IMR-90 (cell line): ENCODE data around the gene RCL1. TPM values are rescaled to one million over a fixed set of nuclear protein-coding genes. Genes with fewer than 3 reads are reported as not detected.

ENCODE experiments used
- ATAC-seq: fragments of 200-7000 bp; cut with Tn5 transposase; 2 replicates; pipeline ENCODE4 v1.9.1; 2020; ENCODE audit warnings: low read depth, mild to moderate bottlenecking, moderate library complexity
- BruUV-seq: library from RNA; stranded (reverse); fragments of 400-500 nt; replicated peaks from 2 replicates; lab custom pipeline; 2021; lab: Mats Ljungman, UMichigan
- CTCF ChIA-PET: fragments of 300-600 bp; formaldehyde crosslinking; extraction: SDS; loops from one replicate; lab custom pipeline; 2021; ENCODE audit warnings: antibody characterized with exemption; lab: Yijun Ruan, JAX
- POLR2A ChIA-PET: fragments of 300-600 bp; sonication (Branson Sonifier 250); formaldehyde crosslinking; loops from one replicate; lab custom pipeline; 2022; ENCODE audit warnings: antibody characterized with exemption; ENCODE audit not compliant: unreplicated experiment; lab: Charles Lee
- DNase-seq: peaks from one replicate; pipeline ENCODE4 v3.0.0; 2013
- H2AFZ ChIP-seq: replicated peaks from 2 replicates; pipeline ENCODE3; 2013; ENCODE audit warnings: low read length, mild to moderate bottlenecking; ENCODE audit not compliant: poor library complexity
- H2AK5ac ChIP-seq: 2 replicates; pipeline ENCODE4 v1.6.1; 2013; ENCODE audit warnings: low read depth, low read length, inconsistent platforms
- H2AK9ac ChIP-seq: replicated peaks from 2 replicates; pipeline ENCODE3; 2013; ENCODE audit warnings: mild to moderate bottlenecking, low read depth, low read length, moderate library complexity; ENCODE audit not compliant: poor library complexity
- H2BK120ac ChIP-seq: 2 replicates; pipeline ENCODE4 v1.6.1; 2013; ENCODE audit warnings: low read depth, low read length, inconsistent platforms
- H2BK15ac ChIP-seq: 3 replicates; pipeline ENCODE4 v1.6.1; 2013; ENCODE audit warnings: low read depth, low read length, inconsistent platforms
- H2BK20ac ChIP-seq: 2 replicates; pipeline ENCODE4 v1.6.1; 2013; ENCODE audit warnings: low read depth, mild to moderate bottlenecking, inconsistent platforms, low read length, moderate library complexity
- H2BK5ac ChIP-seq: 2 replicates; pipeline ENCODE4 v1.6.1; 2013; ENCODE audit warnings: mild to moderate bottlenecking, low read depth, low read length, inconsistent platforms; ENCODE audit not compliant: poor library complexity, severe bottlenecking
- H3K14ac ChIP-seq: replicated peaks from 2 replicates; pipeline ENCODE4 v1.6.1; 2013; ENCODE audit warnings: low read depth, low read length, inconsistent platforms
- H3K18ac ChIP-seq: 2 replicates; pipeline ENCODE4 v1.6.1; 2013; ENCODE audit warnings: low read depth, low read length, control low read depth
- H3K23ac ChIP-seq: 2 replicates; pipeline ENCODE4 v1.6.1; 2013; ENCODE audit warnings: low read depth, low read length, inconsistent platforms
- H3K27ac ChIP-seq: 2 replicates; pipeline ENCODE4 v1.5.1; 2013; ENCODE audit warnings: mild to moderate bottlenecking, control low read depth, low read length; ENCODE audit not compliant: insufficient read depth
- H3K27me3 ChIP-seq: 2 replicates; pipeline ENCODE4 v1.6.1; 2013; ENCODE audit warnings: low read length; ENCODE audit not compliant: control insufficient read depth, insufficient read depth
- H3K36me3 ChIP-seq: 2 replicates; pipeline ENCODE4 v1.6.1; 2013; ENCODE audit warnings: low read length, mixed read lengths; ENCODE audit not compliant: control insufficient read depth, insufficient read depth
- H3K4ac ChIP-seq: 2 replicates; pipeline ENCODE4 v1.6.1; 2013; ENCODE audit warnings: low read depth, low read length, inconsistent platforms
- H3K4me1 ChIP-seq: 2 replicates; pipeline ENCODE4 v1.6.1; 2013; ENCODE audit warnings: low read length, mixed read lengths; ENCODE audit not compliant: control insufficient read depth, insufficient read depth
- H3K4me2 ChIP-seq: 2 replicates; pipeline ENCODE4 v1.6.1; 2013; ENCODE audit warnings: low read depth, mild to moderate bottlenecking, control low read depth, low read length, moderate library complexity
- H3K4me3 ChIP-seq: 2 replicates; pipeline ENCODE4 v1.5.1; 2013; ENCODE audit warnings: low read depth, mild to moderate bottlenecking, control low read depth, low read length, moderate library complexity; ENCODE audit not compliant: insufficient read depth
- H3K56ac ChIP-seq: 2 replicates; pipeline ENCODE4 v1.6.1; 2013; ENCODE audit warnings: low read length, inconsistent platforms; ENCODE audit not compliant: insufficient read depth; ENCODE audit errors: extremely low read depth
- H3K79me1 ChIP-seq, 2 experiments: 2 replicates each; pipeline ENCODE4 v1.6.1; 2013; ENCODE audit warnings: low read length in 2 of 2, inconsistent platforms in 1 of 2, low read depth in 1 of 2
- H3K9ac ChIP-seq: 2 replicates; pipeline ENCODE4 v1.6.1; 2013; ENCODE audit warnings: low read depth, low read length, control low read depth
- H3K9me1 ChIP-seq: 2 replicates; pipeline ENCODE4 v1.6.1; 2013; ENCODE audit warnings: low read length, inconsistent platforms; ENCODE audit not compliant: insufficient read depth
- H3K9me3 ChIP-seq: 2 replicates; pipeline ENCODE4 v1.6.1; 2013; ENCODE audit warnings: low read length; ENCODE audit not compliant: control insufficient read depth, insufficient read depth
- H4K20me1 ChIP-seq: 2 replicates; pipeline ENCODE4 v1.6.1; 2013; ENCODE audit warnings: low read length, inconsistent platforms; ENCODE audit not compliant: insufficient read depth
- H4K5ac ChIP-seq: 2 replicates; pipeline ENCODE4 v1.6.1; 2013; ENCODE audit warnings: mild to moderate bottlenecking, low read depth, low read length, control low read depth
- H4K8ac ChIP-seq, 2 experiments: 2 replicates each; pipeline ENCODE4 v1.6.1; 2013; ENCODE audit warnings: low read depth in 2 of 2, low read length in 2 of 2, control low read depth in 1 of 2, inconsistent platforms in 1 of 2
- H4K91ac ChIP-seq: 2 replicates; pipeline ENCODE4 v1.6.1; 2013; ENCODE audit warnings: low read depth, low read length, inconsistent platforms; ENCODE audit not compliant: insufficient read depth
- BHLHE40 ChIP-seq: fragments of 150-350 bp; IDR thresholded peaks from 2 replicates; pipeline ENCODE4 v1.6.1; 2016; ENCODE audit warnings: mild to moderate bottlenecking, low read depth, low read length
- FOS ChIP-seq: fragments of 150-350 bp; IDR thresholded peaks from 2 replicates; pipeline ENCODE4 v1.6.1; 2016; ENCODE audit warnings: low read depth, low read length
- MAFK ChIP-seq: IDR thresholded peaks from 2 replicates; pipeline ENCODE4 v1.6.1; 2012; ENCODE audit warnings: low read depth, low read length, improper control_type of control experiment
- MAZ ChIP-seq: IDR thresholded peaks from 2 replicates; pipeline ENCODE4 v1.6.1; 2012; ENCODE audit warnings: low read depth, mild to moderate bottlenecking, low read length, improper control_type of control experiment, moderate library complexity, borderline replicate concordance
- MXI1 ChIP-seq: IDR thresholded peaks from 2 replicates; pipeline ENCODE4 v1.6.1; 2012; ENCODE audit warnings: low read depth, mild to moderate bottlenecking, low read length, moderate library complexity, borderline replicate concordance
- NFE2L2 ChIP-seq: fragments of 150-350 bp; IDR thresholded peaks from 2 replicates; pipeline ENCODE4 v1.6.1; 2016; ENCODE audit warnings: low read depth, mild to moderate bottlenecking, low read length
- POLR2A ChIP-seq: IDR thresholded peaks from 2 replicates; pipeline ENCODE4 v1.6.1; 2012; ENCODE audit warnings: mild to moderate bottlenecking, low read depth, low read length
- RAD21 ChIP-seq: IDR thresholded peaks from 2 replicates; pipeline ENCODE4 v1.6.1; 2012; ENCODE audit warnings: low read length, improper control_type of control experiment
- RFX5 ChIP-seq: IDR thresholded peaks from 2 replicates; pipeline ENCODE4 v1.8.0; 2012; ENCODE audit warnings: low read depth, mild to moderate bottlenecking, low read length, moderate library complexity
- SMC3 ChIP-seq: fragments of 150-350 bp; IDR thresholded peaks from 2 replicates; pipeline ENCODE4 v1.6.1; 2016; ENCODE audit warnings: low read depth, mild to moderate bottlenecking, antibody characterized with exemption, low read length, moderate library complexity
- USF2 ChIP-seq: fragments of 150-350 bp; IDR thresholded peaks from 2 replicates; pipeline ENCODE4 v1.6.1; 2017; ENCODE audit warnings: mild to moderate bottlenecking, antibody characterized with exemption, low read length, low read depth
- WGBS, 2 experiments: methylation state at CpG; one replicate each; pipeline versions ENCODE4 v1.1.5 to v1.1.7; 2013; ENCODE audit warnings: missing lambda C conversion rate in 2 of 2; ENCODE audit not compliant: insufficient read length in 1 of 2; ENCODE audit errors: extremely low coverage in 2 of 2; 5-methylcytosine and 5-hydroxymethylcytosine counted together
- dilution Hi-C: fragments of 300-500 bp; cut with HindIII; formaldehyde crosslinking; loops from one replicate; pipeline ENCODE4 v1.14.3; 2018; ENCODE audit warnings: low sequenced_read_pairs; ENCODE audit not compliant: unreplicated experiment
- in situ Hi-C: fragments of 300-500 bp; cut with MboI; formaldehyde crosslinking; loops from 3 replicates; pipeline ENCODE4 v1.14.3; 2019; ENCODE audit warnings: low sequenced_read_pairs, inconsistent platforms, mixed read lengths
- intact Hi-C: fragments of 100-400 bp; cut with micrococcal nuclease; formaldehyde crosslinking; loops from 2 replicates; pipeline ENCODE4 v1.10.0; 2022
- polyA plus RNA-seq, 3 experiments: library from polyadenylated mRNA; depleted of rRNA; stranded (reverse); fragments of >200 nt; gene quantifications; 2 replicates each; pipeline ENCODE4 v1.2.3, GENCODE V29; 2012; ENCODE audit warnings: low replicate concordance in 1 of 3
- total RNA-seq: library from RNA; depleted of rRNA; stranded (reverse); fragments of >200 nt; gene quantifications from 2 replicates; pipeline ENCODE4 v1.2.3, GENCODE V29; 2012
- TF ChIP-seq, protein P1 (sequence below): fragments of 150-350 bp; IDR thresholded peaks from 2 replicates; pipeline ENCODE4 v1.6.1; 2016; ENCODE audit warnings: low read depth, mild to moderate bottlenecking, low read length, moderate library complexity, borderline replicate concordance
- TF ChIP-seq, protein P2 (sequence below): conservative IDR thresholded peaks from 2 replicates; pipeline ENCODE4 v1.5.1; 2012; ENCODE audit warnings: mild to moderate bottlenecking, low read depth, low read length, improper control_type of control experiment

The RCL1 gene
- total and polyA plus RNA-seq, 2 of the 4 experiments (the other 2 are of a cell fraction): 12.3 to 13.8 TPM

DNA sequence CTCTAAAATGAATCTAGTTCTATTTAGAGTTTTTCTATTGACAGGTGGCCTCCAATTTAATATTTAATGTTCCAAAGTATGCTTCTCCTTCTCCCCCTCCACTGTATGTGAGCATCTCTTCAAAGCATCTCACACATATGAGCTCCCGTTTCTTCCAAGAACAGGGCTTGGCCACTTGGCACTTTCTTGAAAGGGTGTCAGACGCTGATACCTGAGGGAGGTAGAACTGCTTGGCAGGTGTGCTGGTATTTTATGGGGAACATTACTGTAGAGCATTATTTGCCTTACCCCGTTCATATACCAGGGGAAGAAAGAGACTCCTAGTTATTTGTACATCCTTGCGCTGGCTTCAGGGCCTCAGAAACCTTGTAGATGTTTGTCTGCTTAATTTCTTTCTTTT is 1.9 kb downstream of the RCL1 start:
- Histone ChIP-seq H3K4me1 (peaks cover 3% of the 10 kb centered on the region; the same call in 1 of the 2 replicates), H4K8ac (no peak overlapping the region), H3K27me3 (no peaks in the 10 kb centered on the region), H2AK9ac (no peak overlapping the region), H3K4ac (no peak overlapping the region), H2AFZ (no peak overlapping the region), H4K5ac (no peak overlapping the region), H3K23ac (no peak overlapping the region), H2BK15ac (no peak overlapping the region), H3K18ac (no peak overlapping the region), H3K36me3 (no peaks in the 10 kb centered on the region), H2BK120ac (no peak overlapping the region), H2AK5ac (no peak overlapping the region), H3K14ac (no peak overlapping the region), H3K56ac (no peak overlapping the region), H3K4me3 (no peak overlapping the region), H3K9ac (no peak overlapping the region), H2BK5ac (no peak overlapping the region), H3K4me2 (no peak overlapping the region), H2BK20ac (no peak overlapping the region), H4K91ac (no peak overlapping the region), H3K9me1 (peaks cover 5% of the 10 kb centered on the region), H4K20me1 (no peaks in the 10 kb centered on the region), H3K27ac (no peak overlapping the region), H3K9me3 (no peaks in the 10 kb centered on the region), H3K79me1 (peaks cover 20 to 43% of the 10 kb centered on the region in 2 experiments)
- TF ChIP-seq RAD21: no peak
- TF ChIP-seq MXI1: no peak
- no peak for TF ChIP-seq FOS
- TF ChIP-seq, protein P1, sequence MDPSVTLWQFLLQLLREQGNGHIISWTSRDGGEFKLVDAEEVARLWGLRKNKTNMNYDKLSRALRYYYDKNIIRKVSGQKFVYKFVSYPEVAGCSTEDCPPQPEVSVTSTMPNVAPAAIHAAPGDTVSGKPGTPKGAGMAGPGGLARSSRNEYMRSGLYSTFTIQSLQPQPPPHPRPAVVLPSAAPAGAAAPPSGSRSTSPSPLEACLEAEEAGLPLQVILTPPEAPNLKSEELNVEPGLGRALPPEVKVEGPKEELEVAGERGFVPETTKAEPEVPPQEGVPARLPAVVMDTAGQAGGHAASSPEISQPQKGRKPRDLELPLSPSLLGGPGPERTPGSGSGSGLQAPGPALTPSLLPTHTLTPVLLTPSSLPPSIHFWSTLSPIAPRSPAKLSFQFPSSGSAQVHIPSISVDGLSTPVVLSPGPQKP: no peak
- no peak for TF ChIP-seq MAFK
- TF ChIP-seq NFE2L2: no peak
- no peak for TF ChIP-seq MAZ
- no peak for TF ChIP-seq POLR2A
- TF ChIP-seq SMC3: no peak
- no peak for TF ChIP-seq USF2
- TF ChIP-seq BHLHE40: no peak
- TF ChIP-seq, protein P2, sequence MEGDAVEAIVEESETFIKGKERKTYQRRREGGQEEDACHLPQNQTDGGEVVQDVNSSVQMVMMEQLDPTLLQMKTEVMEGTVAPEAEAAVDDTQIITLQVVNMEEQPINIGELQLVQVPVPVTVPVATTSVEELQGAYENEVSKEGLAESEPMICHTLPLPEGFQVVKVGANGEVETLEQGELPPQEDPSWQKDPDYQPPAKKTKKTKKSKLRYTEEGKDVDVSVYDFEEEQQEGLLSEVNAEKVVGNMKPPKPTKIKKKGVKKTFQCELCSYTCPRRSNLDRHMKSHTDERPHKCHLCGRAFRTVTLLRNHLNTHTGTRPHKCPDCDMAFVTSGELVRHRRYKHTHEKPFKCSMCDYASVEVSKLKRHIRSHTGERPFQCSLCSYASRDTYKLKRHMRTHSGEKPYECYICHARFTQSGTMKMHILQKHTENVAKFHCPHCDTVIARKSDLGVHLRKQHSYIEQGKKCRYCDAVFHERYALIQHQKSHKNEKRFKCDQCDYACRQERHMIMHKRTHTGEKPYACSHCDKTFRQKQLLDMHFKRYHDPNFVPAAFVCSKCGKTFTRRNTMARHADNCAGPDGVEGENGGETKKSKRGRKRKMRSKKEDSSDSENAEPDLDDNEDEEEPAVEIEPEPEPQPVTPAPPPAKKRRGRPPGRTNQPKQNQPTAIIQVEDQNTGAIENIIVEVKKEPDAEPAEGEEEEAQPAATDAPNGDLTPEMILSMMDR: no peak
- TF ChIP-seq RFX5: no peak
- BruUV-seq: no TSS peak
- WGBS, 2 experiments: no CpG with 5 or more reads among the region's 4 CpGs
- dilution Hi-C loops (no loop called here), intact Hi-C loops (loop anchor here (5.0 to 10.0 kb wide), 3 partner anchors 38 to 130 kb away; no protein-coding TSS in a partner anchor), in situ Hi-C loops (no loop called here)
- no peak for ATAC-seq
- CTCF ChIA-PET: interaction anchor here (0.6 kb wide), 2 partner anchors 58 to 702 kb away, joined by 3 read pairs; no protein-coding TSS in a partner anchor
- POLR2A ChIA-PET: no interaction called here
- no peak for DNase-seq
